OCI-LY3 (cell line): Measurements from ENCODE around the gene TMEM130.
"Not testable (repeated sequence)": the region's sequence is repeated elsewhere in the genome, so short reads cannot be mapped to it uniquely, and the experiment has no call there.

Source experiments
- H2AFZ ChIP-seq: fragments of 200-600, 300-600 bp; shearing (Covaris generic); 2 replicates; pipeline ENCODE4 v1.6.0; 2014; ENCODE audit warnings: antibody characterized with exemption, low read depth, low read length
- H3K27ac ChIP-seq: fragments of 200-600, 300-600 bp; sonication (generic); 2 replicates; pipeline ENCODE4 v1.5.1; 2014; ENCODE audit warnings: mild to moderate bottlenecking, low read length, moderate library complexity, mixed read lengths
- H3K27me3 ChIP-seq: fragments of 200-600, 300-600 bp; sonication (generic); 2 replicates; pipeline ENCODE4 v1.6.1; 2014; ENCODE audit warnings: low read depth, low read length, mixed read lengths
- H3K36me3 ChIP-seq: fragments of 200-600, 300-600 bp; sonication (generic); replicated peaks from 2 replicates; pipeline ENCODE3; 2014; ENCODE audit warnings: low read depth, low read length, mixed read lengths
- H3K4me1 ChIP-seq: fragments of 300-600, 200-600 bp; sonication (generic); 2 replicates; pipeline ENCODE4 v1.6.1; 2014; ENCODE audit warnings: low read length, mixed read lengths
- H3K4me2 ChIP-seq: fragments of 200-600, 300-600 bp; sonication (generic); 2 replicates; pipeline ENCODE4 v1.6.1; 2014; ENCODE audit warnings: low read length, mixed read lengths
- H3K4me3 ChIP-seq: fragments of 300-600, 200-600 bp; sonication (generic); 2 replicates; pipeline ENCODE4 v1.5.1; 2014; ENCODE audit warnings: antibody characterized with exemption, mild to moderate bottlenecking, low read length, moderate library complexity
- H3K79me2 ChIP-seq: fragments of 300-600, 200-600 bp; shearing (Covaris generic); 2 replicates; pipeline ENCODE4 v1.6.1; 2014; ENCODE audit warnings: mild to moderate bottlenecking, low read length, mixed read lengths
- H3K9ac ChIP-seq: fragments of 300-600, 200-600 bp; shearing (Covaris generic); 2 replicates; pipeline ENCODE4 v1.6.0; 2014; ENCODE audit warnings: mild to moderate bottlenecking, low read length, moderate library complexity
- H3K9me3 ChIP-seq: fragments of 200-600, 300-600 bp; shearing (Covaris generic); 2 replicates; pipeline ENCODE4 v1.6.1; 2014; ENCODE audit warnings: low read length, mixed read lengths; ENCODE audit not compliant: insufficient read depth
- H4K20me1 ChIP-seq: fragments of 200-600, 300-600 bp; sonication (generic); 2 replicates; pipeline ENCODE4 v1.6.1; 2016; ENCODE audit warnings: low read length, mixed read lengths; ENCODE audit not compliant: insufficient read depth
- EZH2phosphoT487 ChIP-seq: fragments of 200-600 bp; shearing (Covaris generic); IDR thresholded peaks from 2 replicates; pipeline ENCODE4 v1.6.1; 2018; ENCODE audit warnings: antibody characterized with exemption, mixed run types, low read depth
- TF ChIP-seq, protein P1 (sequence below): fragments of 200-600, 300-600 bp; sonication (generic); IDR thresholded peaks from 2 replicates; pipeline ENCODE4 v1.5.1; 2014; ENCODE audit warnings: antibody characterized with exemption, low read length, low read depth

Gene TMEM130

DNA sequence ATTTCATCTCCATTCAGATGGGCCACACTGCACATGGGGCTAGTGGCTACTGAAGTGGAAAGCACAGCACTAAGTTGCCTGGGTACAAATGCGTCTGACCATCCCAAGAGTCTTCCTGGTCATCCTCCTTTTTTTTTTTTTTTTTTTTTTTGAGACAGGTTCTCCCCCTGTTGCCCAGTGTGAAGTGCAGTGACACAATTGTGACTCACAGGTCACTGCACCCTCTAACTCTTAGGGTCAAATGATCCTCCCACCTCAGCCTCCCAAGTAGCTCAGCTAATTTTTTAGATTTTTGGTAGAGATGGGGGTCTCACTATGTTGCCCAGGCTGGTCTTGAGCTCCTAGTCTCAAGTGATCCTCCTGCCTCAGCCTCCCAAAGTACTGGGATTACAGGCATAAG lies 5.1 kb upstream of the TMEM130 start:
- no peaks in the 10 kb centered on the region for H3K36me3 ChIP-seq
- peaks cover 11% of the 10 kb centered on the region for H3K4me1 ChIP-seq
- no peak overlapping the region for H3K4me3 ChIP-seq
- peaks cover 7% of the 10 kb centered on the region for H4K20me1 ChIP-seq
- H3K9ac ChIP-seq: no peak overlapping the region
- H3K9me3 ChIP-seq: no peaks in the 10 kb centered on the region
- no peak overlapping the region for H3K4me2 ChIP-seq
- no peaks in the 10 kb centered on the region for H3K27me3 ChIP-seq
- no peak overlapping the region for H2AFZ ChIP-seq
- TF ChIP-seq, protein P1, sequence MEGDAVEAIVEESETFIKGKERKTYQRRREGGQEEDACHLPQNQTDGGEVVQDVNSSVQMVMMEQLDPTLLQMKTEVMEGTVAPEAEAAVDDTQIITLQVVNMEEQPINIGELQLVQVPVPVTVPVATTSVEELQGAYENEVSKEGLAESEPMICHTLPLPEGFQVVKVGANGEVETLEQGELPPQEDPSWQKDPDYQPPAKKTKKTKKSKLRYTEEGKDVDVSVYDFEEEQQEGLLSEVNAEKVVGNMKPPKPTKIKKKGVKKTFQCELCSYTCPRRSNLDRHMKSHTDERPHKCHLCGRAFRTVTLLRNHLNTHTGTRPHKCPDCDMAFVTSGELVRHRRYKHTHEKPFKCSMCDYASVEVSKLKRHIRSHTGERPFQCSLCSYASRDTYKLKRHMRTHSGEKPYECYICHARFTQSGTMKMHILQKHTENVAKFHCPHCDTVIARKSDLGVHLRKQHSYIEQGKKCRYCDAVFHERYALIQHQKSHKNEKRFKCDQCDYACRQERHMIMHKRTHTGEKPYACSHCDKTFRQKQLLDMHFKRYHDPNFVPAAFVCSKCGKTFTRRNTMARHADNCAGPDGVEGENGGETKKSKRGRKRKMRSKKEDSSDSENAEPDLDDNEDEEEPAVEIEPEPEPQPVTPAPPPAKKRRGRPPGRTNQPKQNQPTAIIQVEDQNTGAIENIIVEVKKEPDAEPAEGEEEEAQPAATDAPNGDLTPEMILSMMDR: no peak
- TF ChIP-seq EZH2phosphoT487: no peak
- no peak overlapping the region for H3K27ac ChIP-seq
- H3K79me2 ChIP-seq: peaks cover 15% of the 10 kb centered on the region

DNA sequence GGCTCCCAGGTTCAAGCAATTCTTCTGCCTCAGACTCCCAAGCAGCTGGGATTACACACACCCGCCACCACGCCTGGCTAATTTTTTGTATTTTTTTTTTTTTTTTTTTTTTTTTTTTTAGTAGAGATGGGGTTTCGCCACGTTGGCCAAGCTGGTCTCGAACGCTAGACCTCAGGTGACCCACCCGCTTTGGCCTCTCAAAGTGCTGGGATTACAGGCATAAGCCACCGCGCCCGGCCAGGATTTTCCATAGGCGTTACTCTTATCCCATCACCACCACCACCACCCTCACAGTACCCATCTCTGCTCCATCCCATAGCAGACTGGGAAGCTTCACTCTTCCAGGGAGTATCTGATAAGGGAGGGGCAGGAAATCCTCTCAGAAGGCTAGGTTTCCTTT lies 3.8 kb upstream of the TMEM130 start:
- not testable (repeated sequence) for H3K4me3 ChIP-seq, H3K4me2 ChIP-seq, H3K27ac ChIP-seq, H3K4me1 ChIP-seq, H3K27me3 ChIP-seq, H3K9me3 ChIP-seq, H2AFZ ChIP-seq, H3K36me3 ChIP-seq, H4K20me1 ChIP-seq, H3K9ac ChIP-seq, H3K79me2 ChIP-seq

DNA sequence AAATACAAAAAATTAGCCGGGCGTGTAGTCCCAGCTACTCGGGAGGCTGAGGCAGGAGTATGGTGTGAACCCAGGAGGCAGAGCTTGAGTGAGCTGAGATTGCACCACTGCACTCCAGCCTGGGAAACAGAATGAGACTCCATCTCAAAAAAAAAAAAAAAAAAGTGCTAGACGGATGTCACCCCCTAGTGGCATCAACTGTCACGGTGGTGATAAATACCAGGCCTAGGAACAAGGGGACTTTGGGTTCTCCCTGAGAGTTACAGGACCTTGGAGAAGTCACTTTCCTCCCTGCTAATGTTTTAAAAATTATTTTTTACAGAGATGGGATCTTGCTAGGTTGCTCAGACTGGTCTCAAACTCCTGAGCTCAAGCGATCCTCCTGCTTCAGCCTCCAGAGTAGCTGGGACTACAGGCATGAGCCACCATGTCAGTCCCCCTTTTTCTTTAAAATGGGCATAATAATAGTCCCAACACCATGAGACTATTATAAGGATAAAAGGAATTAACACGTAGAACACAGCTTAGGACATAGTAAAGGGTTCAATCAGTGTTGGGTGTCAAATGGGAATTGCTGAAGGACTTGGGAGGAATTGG lies 2.6 kb upstream of the TMEM130 start:
- no peak overlapping the region for H3K9ac ChIP-seq
- H3K36me3 ChIP-seq: no peaks in the 10 kb centered on the region
- H3K4me2 ChIP-seq: no peak overlapping the region
- TF ChIP-seq EZH2phosphoT487: no peak
- TF ChIP-seq, protein P1: peak; percentile 48
- H3K79me2 ChIP-seq: no peaks in the 10 kb centered on the region
- H3K9me3 ChIP-seq: no peaks in the 10 kb centered on the region
- H3K27ac ChIP-seq: no peak overlapping the region
- peaks cover 11% of the 10 kb centered on the region for H3K27me3 ChIP-seq
- peaks cover 5% of the 10 kb centered on the region for H3K4me1 ChIP-seq
- no peak overlapping the region for H2AFZ ChIP-seq
- no peaks in the 10 kb centered on the region for H4K20me1 ChIP-seq
- no peak overlapping the region for H3K4me3 ChIP-seq

DNA sequence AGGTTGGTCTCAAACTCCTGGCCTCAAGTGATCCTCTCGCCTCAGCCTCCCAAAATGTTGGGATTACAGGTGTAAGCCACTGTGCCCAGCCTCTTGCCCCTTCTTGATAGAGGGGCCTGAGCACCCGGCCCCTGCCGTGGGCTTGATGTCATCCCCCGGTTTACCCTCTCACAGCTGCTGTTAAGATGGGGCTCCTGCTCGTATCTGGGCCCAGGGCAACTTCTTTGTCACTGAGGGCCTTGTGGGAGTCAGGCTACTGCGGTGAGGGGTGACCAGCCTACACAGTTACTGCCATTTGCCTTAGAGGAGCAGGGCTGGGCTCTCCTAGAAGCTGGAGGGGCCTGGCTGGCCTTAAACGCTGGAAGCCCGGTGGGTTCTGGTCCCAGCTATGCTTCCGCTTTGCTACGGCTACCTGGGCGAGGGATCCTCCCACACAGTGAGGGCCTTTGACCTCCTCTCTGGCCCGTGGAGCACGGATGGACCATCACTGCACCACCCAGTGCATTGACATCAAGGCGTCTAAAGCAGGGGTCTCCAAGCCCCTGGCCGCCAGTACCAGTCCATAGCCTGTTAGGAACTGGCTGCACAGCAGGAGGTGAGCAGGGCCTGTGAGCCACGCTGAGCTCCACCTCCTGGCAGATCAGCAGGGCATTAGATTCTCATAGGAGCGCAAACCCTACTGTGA lies 1.1 kb upstream of the TMEM130 start:
- no peak overlapping the region for H3K9ac ChIP-seq
- no peaks in the 10 kb centered on the region for H3K36me3 ChIP-seq
- peaks cover 5% of the 10 kb centered on the region for H3K4me1 ChIP-seq
- H3K79me2 ChIP-seq: no peaks in the 10 kb centered on the region
- no peak overlapping the region for H3K27ac ChIP-seq
- no peaks in the 10 kb centered on the region for H4K20me1 ChIP-seq
- H3K4me3 ChIP-seq: peak overlapping the region; percentile 59
- peaks cover 11% of the 10 kb centered on the region for H3K27me3 ChIP-seq
- H3K4me2 ChIP-seq: peak overlapping the region; percentile 56
- H3K9me3 ChIP-seq: no peaks in the 10 kb centered on the region
- no peak overlapping the region for H2AFZ ChIP-seq
- TF ChIP-seq, protein P1: no peak
- TF ChIP-seq EZH2phosphoT487: no peak
